Stimulated activated naive CD4-positive, alpha-beta T cell (primary cell): Measurements from ENCODE around the gene CBFA2T3.

Source experiments
- DNase-seq, 6 experiments: peaks; one replicate each; lab custom pipeline; 2025; lab: John Stamatoyannopoulos, UW

Gene CBFA2T3

GRCh38 chr16:88995746-88996535, 18.9 kb upstream of the CBFA2T3 start:
- DNase-seq = no peak

- DNase-seq = no peak
Observed at GRCh38 chr16:88995194-88995593, 18.2 kb upstream of the CBFA2T3 start.

- DNase-seq = no peak
Observed at GRCh38 chr16:88994695-88995094, 17.7 kb upstream of the CBFA2T3 start.

DNA sequence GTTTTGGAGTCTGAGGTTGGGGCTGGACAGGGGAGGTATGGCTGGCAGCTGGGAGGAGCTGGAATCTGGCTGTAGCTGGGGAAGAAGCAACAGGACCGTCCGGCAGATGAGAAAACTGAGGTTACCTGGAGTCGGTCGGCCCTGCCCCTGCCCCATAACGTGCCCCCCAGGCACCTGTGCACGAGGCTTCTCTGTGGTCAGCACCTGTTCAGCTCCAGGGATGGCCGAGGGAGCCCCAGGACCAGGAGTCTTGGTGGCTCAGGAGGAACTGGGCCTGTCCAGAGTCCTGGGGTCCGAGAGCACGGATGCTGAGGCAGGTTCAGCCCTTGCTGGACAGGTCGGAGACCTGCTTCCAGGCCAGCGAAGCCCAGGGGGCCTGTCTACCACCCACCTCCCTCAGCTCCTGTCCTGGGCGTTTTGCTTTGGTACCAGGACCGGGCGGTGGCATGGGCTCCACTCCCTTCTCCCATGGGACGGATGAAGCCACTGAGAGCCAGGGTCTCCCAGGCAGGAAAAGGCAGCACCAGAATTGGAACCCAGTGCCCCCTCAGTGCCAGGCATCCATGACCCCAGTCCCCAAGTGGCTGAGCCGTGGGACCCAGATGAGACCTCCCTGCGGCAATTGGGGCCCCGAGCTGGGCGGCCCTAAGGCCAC, 17.1 kb upstream of the CBFA2T3 start:
- no peak for DNase-seq

GRCh38 chr16:88993166-88993761, 16.3 kb upstream of the CBFA2T3 start:
- no peak for DNase-seq

DNA sequence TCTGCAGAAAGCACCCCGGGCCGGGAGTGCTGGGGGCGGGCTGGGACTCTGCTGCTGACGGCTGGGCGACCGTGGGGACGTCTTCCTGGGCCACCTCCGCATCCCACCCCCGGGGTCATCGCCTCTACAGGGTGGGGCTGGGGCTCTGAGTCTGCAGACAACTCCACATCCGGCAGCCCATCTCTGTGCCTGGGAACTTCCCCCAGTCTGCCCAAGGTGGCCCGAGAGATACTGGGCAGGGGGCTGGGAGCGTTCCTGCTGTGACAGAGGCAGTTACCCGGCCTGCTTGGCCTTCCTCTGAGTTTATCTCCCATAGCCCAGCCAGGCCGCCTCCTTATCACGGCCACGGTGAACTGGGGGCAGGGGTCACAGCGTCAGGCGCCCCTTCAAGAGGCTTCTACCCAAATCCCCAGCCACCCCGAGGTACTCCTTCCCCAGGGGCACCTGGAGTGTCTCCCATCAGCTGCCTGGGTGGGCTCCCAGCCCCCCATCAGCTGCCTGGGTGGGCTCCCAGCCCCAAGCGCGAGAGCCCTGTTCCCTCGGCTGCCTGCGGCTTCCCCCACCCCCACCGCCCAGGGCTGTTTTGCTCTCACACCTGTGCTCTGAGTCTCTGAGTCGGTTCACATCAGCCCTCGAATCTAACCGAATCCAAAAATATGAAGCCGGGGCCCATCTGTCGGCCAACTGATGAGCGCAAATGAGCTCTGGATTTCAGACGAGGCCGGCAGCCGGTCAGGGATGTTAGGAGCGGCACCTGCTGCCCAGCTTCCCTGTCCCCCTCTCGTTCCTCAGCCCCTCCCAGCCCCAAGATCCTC, 15.6 kb upstream of the CBFA2T3 start:
- DNase-seq = no peak

GRCh38 chr16:88991813-88992350, 14.9 kb upstream of the CBFA2T3 start:
- no peak for DNase-seq

GRCh38 chr16:88989852-88990547, 13.0 kb upstream of the CBFA2T3 start:
- no peak for DNase-seq

DNA sequence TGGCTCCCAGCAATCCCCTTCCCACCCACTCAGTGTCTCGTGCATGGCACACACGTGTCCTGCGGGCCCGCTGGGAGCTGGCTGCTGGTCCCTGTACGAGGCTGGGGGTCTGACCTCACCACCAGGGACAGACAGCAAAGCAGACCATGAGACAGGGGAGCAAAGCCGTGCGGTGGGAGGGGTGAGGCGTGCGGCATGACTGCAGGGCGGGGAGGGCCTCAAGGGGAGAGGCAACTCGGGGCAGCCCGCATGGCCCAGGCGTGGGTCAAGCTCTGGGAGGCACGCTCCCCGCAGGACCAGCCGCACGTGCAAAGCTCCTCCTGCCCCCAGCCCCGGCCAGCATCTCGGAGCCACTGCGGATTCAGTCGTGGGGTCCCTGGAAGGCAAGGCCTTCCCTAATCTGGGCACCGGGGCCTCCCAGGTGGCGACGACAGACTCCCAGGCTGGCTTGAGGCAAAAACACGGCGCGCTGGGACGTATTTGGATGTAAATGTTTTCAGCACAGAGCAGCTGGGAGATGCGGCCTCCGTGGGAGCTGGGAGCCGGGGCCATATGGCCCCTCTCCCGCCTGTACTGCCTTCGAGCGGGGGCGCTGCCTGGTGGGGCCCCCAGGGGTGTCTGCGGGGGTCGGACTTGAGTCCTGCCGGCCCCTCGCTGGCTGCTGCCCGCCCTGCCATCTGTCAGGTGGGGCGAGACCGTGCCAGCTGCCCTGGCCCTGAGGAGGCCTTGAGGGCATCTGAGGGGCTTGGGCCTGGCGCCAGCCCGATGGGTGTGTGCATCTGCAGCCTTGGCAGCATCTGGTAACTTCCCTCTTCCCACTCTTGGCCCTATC, 12.2 kb upstream of the CBFA2T3 start:
- no peak for DNase-seq

GRCh38 chr16:88985521-88985920, 8.5 kb upstream of the CBFA2T3 start:
- no peak for DNase-seq

DNA sequence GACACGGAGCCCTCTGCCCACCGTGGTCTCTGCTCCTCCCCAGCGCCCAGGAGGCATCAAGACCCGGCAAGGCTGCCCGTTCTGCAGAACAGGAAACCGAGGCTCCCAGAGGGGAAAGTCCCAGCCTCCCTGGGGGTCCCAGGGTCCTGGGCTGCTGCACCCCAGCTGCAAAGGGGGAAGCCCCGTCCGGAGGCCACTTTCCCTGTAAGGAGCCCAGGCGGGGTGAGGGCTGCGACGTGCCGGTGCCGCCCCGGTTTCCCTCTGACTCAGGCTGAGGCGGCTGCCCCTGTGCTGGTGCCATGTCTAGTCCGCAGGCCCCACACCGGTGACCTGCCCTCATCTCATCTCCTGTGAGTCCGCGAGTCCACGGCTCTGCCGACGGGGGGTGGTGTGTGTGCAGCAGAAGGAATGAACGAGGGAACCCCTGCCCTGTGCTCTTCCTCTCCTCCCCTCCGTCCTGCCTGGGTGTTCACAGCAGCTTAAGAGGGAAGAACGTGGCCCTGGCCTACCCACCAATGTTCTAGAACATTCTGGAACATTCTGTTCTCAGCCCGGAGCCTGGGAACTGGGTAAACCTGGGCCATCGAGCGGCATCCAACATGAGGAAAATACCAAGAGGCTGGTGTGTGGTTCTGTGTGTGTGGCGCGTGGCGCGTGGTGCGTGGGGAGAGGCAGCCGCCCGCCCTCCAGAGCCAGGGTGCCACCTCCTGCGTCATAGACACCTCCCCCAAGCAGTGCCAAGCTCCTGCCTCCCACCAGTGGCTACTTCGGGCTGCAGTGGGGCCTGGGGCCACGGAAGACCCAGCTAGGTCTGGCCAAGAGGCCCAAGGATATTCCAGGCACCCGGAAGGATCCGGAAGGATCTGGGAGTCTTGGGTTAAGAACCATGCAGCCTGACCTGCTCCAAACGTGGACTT, 7.0 kb upstream of the CBFA2T3 start:
- no peak for DNase-seq

- no peak for DNase-seq
Observed at GRCh38 chr16:88983165-88983564, 6.2 kb upstream of the CBFA2T3 start.

- DNase-seq = no peak
Observed at GRCh38 chr16:88982286-88983084, 5.5 kb upstream of the CBFA2T3 start.

DNA sequence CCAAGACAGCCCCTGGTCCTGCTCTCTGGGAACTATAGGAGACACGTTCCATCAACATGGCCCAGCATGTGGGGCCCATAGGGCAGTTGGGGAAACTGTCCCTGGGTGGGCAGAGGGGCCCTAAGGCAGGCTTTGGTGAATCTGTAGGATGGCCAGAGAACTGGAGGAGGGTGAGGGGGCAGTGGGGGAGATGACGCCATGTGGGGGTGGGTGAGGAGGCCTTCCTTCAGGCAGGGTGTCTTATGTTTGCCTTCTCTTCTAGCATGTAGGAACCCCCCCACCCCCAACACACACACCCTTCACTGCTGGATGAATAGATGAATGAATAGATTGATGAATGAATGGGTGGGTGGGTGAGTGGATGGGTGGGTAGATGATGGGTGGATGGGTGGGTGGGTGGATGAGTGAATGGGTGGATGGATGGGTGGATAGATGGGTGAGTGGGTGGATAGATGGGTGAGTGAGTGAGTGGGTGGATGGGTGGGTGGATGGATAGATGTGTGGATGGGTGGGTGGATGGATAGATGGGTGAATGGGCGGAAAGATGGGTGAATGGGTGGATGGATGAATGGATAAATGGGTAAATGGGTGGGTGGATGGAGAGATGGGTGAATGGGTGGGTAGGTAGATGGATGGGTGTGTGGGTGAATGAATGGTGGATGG, 2.5 kb upstream of the CBFA2T3 start:
- DNase-seq = no peak

GRCh38 chr16:88978608-88979346, 1.8 kb upstream of the CBFA2T3 start:
- no peak for DNase-seq

DNA sequence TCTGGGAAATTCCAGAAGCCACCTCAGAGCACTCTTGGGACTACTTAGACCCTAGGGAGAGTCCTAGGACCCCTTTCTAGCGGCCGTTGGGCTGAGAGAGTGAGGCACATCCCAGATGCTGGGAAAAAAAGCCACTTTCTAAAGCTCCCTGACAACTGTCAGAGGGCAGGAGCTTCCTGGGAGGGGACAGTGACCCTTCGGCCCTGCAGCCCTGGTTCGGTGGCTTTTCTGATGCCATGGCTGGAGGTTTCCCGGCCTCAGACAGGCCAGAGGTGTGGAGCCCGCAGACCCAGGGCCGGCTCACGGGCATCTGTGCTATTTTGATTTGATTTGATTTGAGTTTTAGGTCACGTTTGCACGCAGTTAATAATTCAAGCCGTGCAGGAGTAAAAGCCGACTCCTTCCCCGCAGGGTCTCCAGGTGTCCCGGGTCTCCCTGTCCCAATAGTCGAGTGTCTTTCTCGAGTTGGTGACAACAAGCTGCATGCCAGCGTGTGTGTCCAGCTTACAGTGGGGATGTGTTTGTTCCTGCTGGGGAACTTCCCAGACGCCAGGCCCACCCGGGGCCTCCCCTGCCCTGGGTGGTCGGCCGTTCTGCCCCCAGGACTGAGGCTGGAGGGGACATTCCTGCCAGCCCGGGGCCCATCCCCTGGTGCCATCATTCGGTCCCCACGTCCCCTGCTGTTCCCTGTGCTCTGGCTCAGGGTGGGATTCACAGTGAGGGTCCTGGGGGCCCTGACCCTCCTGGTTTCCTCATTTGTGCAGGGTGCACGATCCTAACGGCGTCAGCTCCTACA, 1.0 kb upstream of the CBFA2T3 start:
- DNase-seq = no peak
